Right lobe of liver (tissue), 6 donors: ENCODE data around the gene C17orf114. TPM values are rescaled to one million over a fixed set of nuclear protein-coding genes. Genes with fewer than 3 reads are reported as not detected.

Source experiments
- ATAC-seq, 4 donors: fragments of 200-7000 bp; cut with Tn5 transposase; one replicate each; pipeline ENCODE4 v1.9.1; 2020; ENCODE audit warnings: mild to moderate bottlenecking in 4 of 4, moderate library complexity in 4 of 4
- DNase-seq, 3 donors: peaks; one replicate each; pipeline ENCODE4 v3.0.0-alpha.2; 2020
- H3K27ac ChIP-seq, 3 donors: fragments of 200-600 bp; one replicate each; pipeline ENCODE4 v1.8.0; 2022
- H3K27me3 ChIP-seq, 2 donors: fragments of 200-600 bp; one replicate each; pipeline ENCODE4 v1.8.0; 2022
- H3K36me3 ChIP-seq, 4 donors: fragments of 200-600 bp; sonication (generic) in 1 of 4; one replicate each; pipeline versions ENCODE4 v1.5.1 to v1.8.0; 2017 to 2022; ENCODE audit warnings: control low read depth in 1 of 4
- H3K4me1 ChIP-seq, 4 donors: fragments of 200-600 bp; sonication (generic) in 1 of 4; one replicate each; pipeline versions ENCODE4 v1.5.1 to v1.8.0; 2017 to 2022; ENCODE audit warnings: control low read depth in 1 of 4
- H3K4me3 ChIP-seq, 3 donors: fragments of 200-600 bp; one replicate each; pipeline ENCODE4 v1.8.0; 2022
- H3K9me3 ChIP-seq, 4 donors: fragments of 200-600 bp; sonication (generic) in 1 of 4; one replicate each; pipeline versions ENCODE4 v1.5.1 to v1.8.0; 2017 to 2022; ENCODE audit warnings: control low read depth in 1 of 4
- POLR2A ChIP-seq: fragments of 450-650 bp; IDR thresholded peaks from one replicate; pipeline ENCODE4 v1.6.1; 2017; ENCODE audit warnings: antibody characterized with exemption, mild to moderate bottlenecking
- WGBS: methylation state at CpG from one replicate; pipeline ENCODE4 v1.1.6; 2018; ENCODE audit warnings: low coverage, low lambda C conversion rate; ENCODE audit not compliant: insufficient coverage; ENCODE audit errors: missing lambda C conversion rate; 5-methylcytosine and 5-hydroxymethylcytosine counted together
- intact Hi-C, 2 donors: fragments of 100-400 bp; cut with DNase I; formaldehyde crosslinking; loops; one replicate each; pipeline versions ENCODE4 v1.11.2 to v1.14.1; 2022
- total RNA-seq, 6 experiments: library from RNA; depleted of rRNA in 2 of 6; stranded (reverse); fragments of >200 nt in 2 of 6; fragmentation: NEBNext Ultra II Directional in 3 of 6; extraction: Animal tissue kit (Norgen Biotek cat#: 25700) in 3 of 6; gene quantifications; one replicate each; pipeline versions ENCODE4 v1.1.0 to v1.2.4, GENCODE V29; 2016 to 2023
- TF ChIP-seq, protein P1 (sequence below), 4 donors: fragments of 200-600 bp in 3 of 4; fragments of 450-650 bp in 1 of 4; IDR thresholded peaks; one replicate each; pipeline versions ENCODE4 v1.5.1 to v1.8.0; 2016 to 2022; ENCODE audit warnings: antibody characterized with exemption in 4 of 4, mild to moderate bottlenecking in 2 of 4
- donor health status: DM: no; HTN: yes; CAD: no.
- donor health status: DM: no; HTN: no; CAD: no.
- donor health status: DM: no; HTN: no; CAD: no.
- donor health status: DM: no; HTN: yes; CAD: no.
- donor health status: DM: no; HTN: yes; CAD: no.

Gene C17orf114

DNA sequence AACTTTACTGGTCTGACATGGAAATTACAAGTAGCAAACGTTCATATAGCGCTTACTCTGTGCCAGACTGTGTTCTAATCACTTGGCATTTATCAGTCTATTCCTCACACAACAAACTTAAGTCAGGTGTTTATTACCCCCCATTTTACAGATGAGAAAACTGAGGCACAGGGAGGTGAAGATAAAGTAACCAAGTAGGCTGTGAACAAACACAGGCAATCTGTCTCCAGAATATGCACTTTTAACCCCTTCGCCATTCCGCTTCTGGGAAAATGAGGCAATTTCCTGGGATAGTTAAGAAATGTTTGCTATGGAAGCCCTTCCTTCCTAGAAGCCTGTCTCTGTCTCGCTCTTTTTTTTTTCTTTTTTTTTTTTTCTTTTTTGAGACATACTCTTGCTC lies 50.2 kb downstream of the C17orf114 start:
- Histone ChIP-seq H3K4me1 (peaks cover 0 to 6% (median 0%) of the 10 kb centered on the region in 4 donors), H3K9me3 (no peaks in the 10 kb centered on the region), H3K27me3 (no peaks in the 10 kb centered on the region), H3K27ac (no peak overlapping the region), H3K36me3 (no peaks in the 10 kb centered on the region), H3K4me3 (no peak overlapping the region)
- ATAC-seq, result peak in 2 of 4 donors; percentile 53 to 61
- intact Hi-C loops, result no loop called here
- no peak for TF ChIP-seq POLR2A
- TF ChIP-seq, protein P1, sequence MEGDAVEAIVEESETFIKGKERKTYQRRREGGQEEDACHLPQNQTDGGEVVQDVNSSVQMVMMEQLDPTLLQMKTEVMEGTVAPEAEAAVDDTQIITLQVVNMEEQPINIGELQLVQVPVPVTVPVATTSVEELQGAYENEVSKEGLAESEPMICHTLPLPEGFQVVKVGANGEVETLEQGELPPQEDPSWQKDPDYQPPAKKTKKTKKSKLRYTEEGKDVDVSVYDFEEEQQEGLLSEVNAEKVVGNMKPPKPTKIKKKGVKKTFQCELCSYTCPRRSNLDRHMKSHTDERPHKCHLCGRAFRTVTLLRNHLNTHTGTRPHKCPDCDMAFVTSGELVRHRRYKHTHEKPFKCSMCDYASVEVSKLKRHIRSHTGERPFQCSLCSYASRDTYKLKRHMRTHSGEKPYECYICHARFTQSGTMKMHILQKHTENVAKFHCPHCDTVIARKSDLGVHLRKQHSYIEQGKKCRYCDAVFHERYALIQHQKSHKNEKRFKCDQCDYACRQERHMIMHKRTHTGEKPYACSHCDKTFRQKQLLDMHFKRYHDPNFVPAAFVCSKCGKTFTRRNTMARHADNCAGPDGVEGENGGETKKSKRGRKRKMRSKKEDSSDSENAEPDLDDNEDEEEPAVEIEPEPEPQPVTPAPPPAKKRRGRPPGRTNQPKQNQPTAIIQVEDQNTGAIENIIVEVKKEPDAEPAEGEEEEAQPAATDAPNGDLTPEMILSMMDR (IDR thresholded peaks at IDR 0.05), result no peak
- no peak for DNase-seq
- WGBS, result 28% methylated on average over 5 of the region's 5 CpGs

Other genes with a start within 250 kb of the C17orf114 start
- gene MYBBP1A, start 246.9 kb downstream of the C17orf114 start, total RNA-seq, result 10 to 100 TPM; 16.3 to 32.0 (median 23.7) TPM
- gene GGT6, start 241.8 kb downstream of the C17orf114 start, total RNA-seq, result under 1 TPM; 0.09 to 0.92 (median 0.27) TPM
- under 1 TPM in 3 of 6 experiments, not detected in 3; 0.12 to 0.25 (median 0.14) TPM for gene SMTNL2, start 217.8 kb downstream of the C17orf114 start, total RNA-seq
- gene ALOX15, start 160.7 kb downstream of the C17orf114 start, total RNA-seq, result under 1 TPM in 4 of 6 experiments, not detected in 2; 0.09 to 0.53 (median 0.28) TPM
- 10 to 100 TPM; 11.5 to 22.2 (median 16.1) TPM for gene PELP1, start 98.2 kb downstream of the C17orf114 start, total RNA-seq
- 10 to 100 TPM; 18.2 to 38.6 (median 23.9) TPM for gene ARRB2, start 91.7 kb downstream of the C17orf114 start, total RNA-seq
- 10 to 100 TPM in 5 of 6 experiments, 1 to 10 TPM in 1; 10.0 to 21.1 (median 16.2) TPM for gene MED11, start 70.9 kb downstream of the C17orf114 start, total RNA-seq
- gene ZMYND15, start 62.5 kb downstream of the C17orf114 start, total RNA-seq, result 1 to 10 TPM in 5 of 6 experiments, under 1 TPM in 1; 0.70 to 6.5 (median 1.9) TPM
- 10 to 100 TPM; 13.3 to 69.6 (median 31.3) TPM for gene CXCL16, start 62.4 kb downstream of the C17orf114 start, total RNA-seq
- gene TM4SF5, start 30.4 kb downstream of the C17orf114 start, total RNA-seq, result 100 to 1,000 TPM in 3 of 6 experiments, 10 to 100 TPM in 3; 67.1 to 215 (median 112) TPM
- 10 to 100 TPM in 1 of 6 experiments, 1 to 10 TPM in 5; 3.5 to 12.3 (median 5.2) TPM for gene VMO1, start 16.0 kb downstream of the C17orf114 start, total RNA-seq
- 10 to 100 TPM; 20.6 to 97.4 (median 60.9) TPM for gene GLTPD2, start 13.4 kb downstream of the C17orf114 start, total RNA-seq
- gene PSMB6, start 6.2 kb downstream of the C17orf114 start, total RNA-seq, result 100 to 1,000 TPM in 2 of 6 experiments, 10 to 100 TPM in 4; 68.8 to 136 (median 75.7) TPM
- 10 to 100 TPM in 3 of 6 experiments, 1 to 10 TPM in 3; 8.2 to 27.3 (median 10.8) TPM for gene PLD2, start 4.8 kb upstream of the C17orf114 start, total RNA-seq
- gene MINK1, start 31.0 kb upstream of the C17orf114 start, total RNA-seq, result 10 to 100 TPM; 20.3 to 42.5 (median 28.0) TPM
- 1 to 10 TPM; 1.6 to 4.0 (median 3.2) TPM for gene C17orf107, start 97.2 kb upstream of the C17orf114 start, total RNA-seq
- gene CHRNE, start 100.8 kb upstream of the C17orf114 start, total RNA-seq, result 1 to 10 TPM; 1.4 to 2.9 (median 2.0) TPM
- gene GP1BA, start 129.9 kb upstream of the C17orf114 start, total RNA-seq, result under 1 TPM in 3 of 6 experiments, not detected in 3; 0.13 to 0.20 (median 0.15) TPM
- gene SLC25A11, start 137.7 kb upstream of the C17orf114 start, total RNA-seq, result 10 to 100 TPM; 32.6 to 64.2 (median 41.0) TPM
- gene RNF167, start 137.9 kb upstream of the C17orf114 start, total RNA-seq, result 10 to 100 TPM; 52.1 to 73.5 (median 57.5) TPM
- 1,000 to 10,000 TPM in 1 of 6 experiments, 100 to 1,000 TPM in 5; 221 to 1,037 (median 292) TPM for gene PFN1, start 146.2 kb upstream of the C17orf114 start, total RNA-seq
- 10 to 100 TPM; 54.7 to 69.8 (median 58.7) TPM for gene ENO3, start 148.8 kb upstream of the C17orf114 start, total RNA-seq
- 10 to 100 TPM; 22.3 to 33.9 (median 26.4) TPM for gene SPAG7, start 165.5 kb upstream of the C17orf114 start, total RNA-seq
- 10 to 100 TPM; 15.3 to 21.1 (median 17.7) TPM for gene CAMTA2, start 185.3 kb upstream of the C17orf114 start, total RNA-seq
- gene INCA1, start 195.2 kb upstream of the C17orf114 start, total RNA-seq, result 1 to 10 TPM in 2 of 6 experiments, under 1 TPM in 3, not detected in 1; 0.83 to 1.3 (median 0.97) TPM
- gene KIF1C, start 195.6 kb upstream of the C17orf114 start, total RNA-seq, result 100 to 1,000 TPM in 3 of 6 experiments, 10 to 100 TPM in 3; 59.8 to 112 (median 99.3) TPM
- gene SLC52A1, start 233.1 kb upstream of the C17orf114 start, total RNA-seq, result under 1 TPM in 2 of 6 experiments, not detected in 4; 0.13 to 0.20 TPM